ENCODE data around the gene RCAN2.
"Not testable (repeated sequence)": the region's sequence is repeated elsewhere in the genome, so short reads cannot be mapped to it uniquely, and the experiment has no call there.

The RCAN2 gene

GRCh38 chr6:46414398-46414797 is 76.9 kb downstream of the RCAN2 start:
- TF ChIP-seq, protein P1, sequence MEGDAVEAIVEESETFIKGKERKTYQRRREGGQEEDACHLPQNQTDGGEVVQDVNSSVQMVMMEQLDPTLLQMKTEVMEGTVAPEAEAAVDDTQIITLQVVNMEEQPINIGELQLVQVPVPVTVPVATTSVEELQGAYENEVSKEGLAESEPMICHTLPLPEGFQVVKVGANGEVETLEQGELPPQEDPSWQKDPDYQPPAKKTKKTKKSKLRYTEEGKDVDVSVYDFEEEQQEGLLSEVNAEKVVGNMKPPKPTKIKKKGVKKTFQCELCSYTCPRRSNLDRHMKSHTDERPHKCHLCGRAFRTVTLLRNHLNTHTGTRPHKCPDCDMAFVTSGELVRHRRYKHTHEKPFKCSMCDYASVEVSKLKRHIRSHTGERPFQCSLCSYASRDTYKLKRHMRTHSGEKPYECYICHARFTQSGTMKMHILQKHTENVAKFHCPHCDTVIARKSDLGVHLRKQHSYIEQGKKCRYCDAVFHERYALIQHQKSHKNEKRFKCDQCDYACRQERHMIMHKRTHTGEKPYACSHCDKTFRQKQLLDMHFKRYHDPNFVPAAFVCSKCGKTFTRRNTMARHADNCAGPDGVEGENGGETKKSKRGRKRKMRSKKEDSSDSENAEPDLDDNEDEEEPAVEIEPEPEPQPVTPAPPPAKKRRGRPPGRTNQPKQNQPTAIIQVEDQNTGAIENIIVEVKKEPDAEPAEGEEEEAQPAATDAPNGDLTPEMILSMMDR (conservative IDR thresholded peaks at IDR 0.05): no peak
- no peak for TF ChIP-seq ZFX (IDR thresholded peaks at IDR 0.05)
- H3K27ac ChIP-seq: no peak overlapping the region

- H3K27ac ChIP-seq: no peak overlapping the region
- TF ChIP-seq, protein P1 (conservative IDR thresholded peaks at IDR 0.05): no peak; the same call in 1 of the 2 replicates
- TF ChIP-seq ZFX (IDR thresholded peaks at IDR 0.05): no peak
These were observed 78.6 kb downstream of the RCAN2 start for GRCh38 chr6:46412662-46413061.

DNA sequence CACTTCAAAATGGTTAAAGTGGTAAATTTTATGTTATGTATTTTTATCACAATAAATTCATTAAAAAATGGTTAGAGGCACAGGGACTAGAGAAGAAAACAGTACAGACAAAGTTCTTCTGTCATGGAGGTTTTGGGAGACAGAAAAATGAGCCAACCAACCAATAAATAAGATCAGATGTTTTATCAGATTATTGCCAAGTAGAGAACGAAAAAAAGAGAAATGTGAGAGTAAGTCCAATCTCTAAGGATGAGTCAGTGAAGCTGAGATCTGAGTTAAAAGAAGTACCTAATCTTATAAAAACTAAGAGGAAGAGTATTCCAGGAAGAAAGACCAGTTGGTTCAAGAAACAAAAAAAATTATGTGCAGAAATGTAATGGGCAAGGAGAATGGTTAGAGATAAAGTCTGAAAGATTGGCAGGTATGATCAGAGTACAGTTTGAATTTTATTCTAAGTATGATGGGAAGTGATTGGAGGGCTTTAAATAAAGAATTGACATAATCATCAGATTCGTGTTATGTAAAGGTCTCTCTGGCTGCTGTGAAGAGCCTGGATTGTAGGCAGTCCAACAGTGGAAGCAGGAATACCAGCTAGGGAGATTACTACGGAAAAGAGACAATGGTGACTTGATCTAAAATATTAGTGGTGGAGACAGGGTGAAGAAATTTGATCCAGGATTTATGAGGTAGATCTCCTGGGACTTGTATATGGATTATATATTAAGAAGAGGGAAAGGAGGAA is 79.6 kb downstream of the RCAN2 start:
- no peak overlapping the region for H3K27ac ChIP-seq
- TF ChIP-seq, protein P1 (conservative IDR thresholded peaks at IDR 0.05): no peak
- TF ChIP-seq ZFX (IDR thresholded peaks at IDR 0.05): no peak

GRCh38 chr6:46410334-46410953 is 80.8 kb downstream of the RCAN2 start:
- TF ChIP-seq, protein P1 (conservative IDR thresholded peaks at IDR 0.05): peak; percentile 88
- no peak for TF ChIP-seq ZFX (IDR thresholded peaks at IDR 0.05)

DNA sequence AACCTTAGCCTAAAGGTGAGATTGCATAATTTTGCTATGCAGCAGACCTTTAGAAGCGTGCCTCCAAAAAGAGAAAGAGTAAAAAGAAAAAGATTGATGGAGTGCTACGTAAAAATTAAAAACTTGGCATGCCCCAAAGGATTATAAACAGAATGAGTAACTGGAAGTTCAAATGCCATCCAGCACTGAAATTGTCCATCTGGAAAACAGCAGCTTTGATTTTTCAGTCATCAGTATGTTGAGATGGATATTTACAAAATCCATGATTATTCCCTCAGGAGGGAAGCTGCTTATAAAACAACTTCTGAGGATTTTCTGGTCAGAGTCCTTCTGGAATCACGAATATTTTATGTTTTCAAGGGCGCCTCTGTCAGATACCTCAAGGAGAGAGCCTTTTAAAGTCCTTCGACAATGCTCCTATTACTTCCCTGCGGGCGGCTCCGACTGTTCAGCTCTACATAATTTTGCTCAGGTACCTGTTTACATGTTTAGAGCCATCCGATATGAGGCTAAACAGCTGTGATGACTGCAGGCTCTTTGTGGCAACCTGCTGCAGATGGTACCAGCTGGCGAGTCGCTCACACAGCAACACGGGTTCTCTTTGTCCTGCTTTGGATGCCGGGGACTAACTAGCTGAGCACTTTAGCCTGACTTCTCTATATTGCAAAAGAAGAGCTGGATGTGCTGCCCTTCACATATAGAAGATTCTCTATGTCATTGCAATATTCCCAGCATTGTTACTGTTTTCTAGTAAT is 83.3 kb downstream of the RCAN2 start:
- TF ChIP-seq, protein P1 (conservative IDR thresholded peaks at IDR 0.05): no peak
- no peak for TF ChIP-seq ZFX (IDR thresholded peaks at IDR 0.05)
- H3K27ac ChIP-seq: no peak overlapping the region

More at GRCh38 chr6:46410334-46410953, 80.8 kb downstream of the RCAN2 start:
- H3K27ac ChIP-seq: no peak overlapping the region

DNA sequence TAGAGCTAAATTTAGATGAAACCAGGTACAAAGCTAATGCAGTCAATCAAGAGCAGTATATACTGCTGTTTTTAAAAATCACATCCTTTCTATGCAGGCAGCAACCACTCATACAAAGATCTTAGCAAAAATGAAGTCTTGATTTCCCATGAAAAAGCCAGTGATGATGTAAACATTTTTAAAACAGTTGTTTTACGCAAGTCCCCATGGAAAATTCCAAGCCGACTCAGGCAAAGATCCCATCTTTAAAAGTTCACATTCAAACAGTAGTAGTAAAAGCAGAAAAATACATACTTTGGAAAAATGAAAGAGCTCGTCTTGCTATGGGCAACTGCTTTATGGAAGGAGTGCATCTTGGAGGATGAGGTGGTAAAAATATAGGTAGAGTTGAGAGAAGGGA is 84.0 kb downstream of the RCAN2 start:
- H3K27ac ChIP-seq: no peak overlapping the region
- TF ChIP-seq, protein P1 (conservative IDR thresholded peaks at IDR 0.05): no peak
- TF ChIP-seq ZFX (IDR thresholded peaks at IDR 0.05): no peak

GRCh38 chr6:46405620-46406180 is 85.5 kb downstream of the RCAN2 start:
- not testable (repeated sequence) for H3K27ac ChIP-seq
